ENCODE results near the gene NAPG.
"Not testable (repeated sequence)": the region's sequence is repeated elsewhere in the genome, so short reads cannot be mapped to it uniquely, and the experiment has no call there.

NAPG gene

GRCh38 chr18:10585260-10585659, 59.4 kb downstream of the NAPG start:
- no peak for FAIRE-seq

- no peak for FAIRE-seq
Measured at GRCh38 chr18:10588975-10589374, 63.1 kb downstream of the NAPG start.

DNA sequence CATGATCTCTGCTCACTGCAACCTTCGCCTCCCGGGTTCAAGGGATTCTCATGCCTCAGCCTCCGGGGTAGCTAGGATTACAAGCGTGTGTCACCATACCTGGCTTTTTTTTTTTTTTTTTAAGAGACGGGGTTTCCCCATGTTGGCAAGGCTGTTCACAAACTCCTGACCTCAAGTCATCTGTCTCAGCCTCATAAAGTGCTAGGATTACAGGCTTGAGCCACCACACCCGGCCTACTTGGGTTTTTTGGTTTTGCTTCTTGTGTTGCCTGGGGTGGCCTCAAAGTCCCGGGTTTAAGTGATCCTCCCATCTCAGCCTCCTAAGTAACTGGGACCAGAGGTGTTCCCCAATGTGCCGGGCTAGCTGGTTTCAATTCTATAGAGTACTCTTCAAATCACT, 64.6 kb downstream of the NAPG start:
- no peak for FAIRE-seq

DNA sequence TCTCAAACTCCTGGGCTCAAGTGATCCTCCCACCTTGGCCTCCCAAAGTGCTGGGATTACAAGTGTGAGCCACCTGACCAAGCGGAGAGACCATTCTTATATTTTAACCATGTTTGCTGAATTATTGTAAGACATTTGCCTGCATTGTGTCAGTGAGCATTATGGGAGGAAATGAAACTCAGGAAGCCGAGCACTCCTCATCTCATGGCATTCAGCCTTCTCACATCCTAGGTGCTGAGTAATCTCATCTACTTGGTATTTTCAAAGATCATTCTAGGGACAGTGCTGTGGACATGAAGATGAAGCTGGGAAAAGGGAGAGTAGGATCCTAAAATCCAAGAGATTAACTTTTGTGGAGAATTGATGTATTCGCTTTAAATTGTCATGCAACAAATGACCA, 66.1 kb downstream of the NAPG start:
- FAIRE-seq, result no peak

DNA sequence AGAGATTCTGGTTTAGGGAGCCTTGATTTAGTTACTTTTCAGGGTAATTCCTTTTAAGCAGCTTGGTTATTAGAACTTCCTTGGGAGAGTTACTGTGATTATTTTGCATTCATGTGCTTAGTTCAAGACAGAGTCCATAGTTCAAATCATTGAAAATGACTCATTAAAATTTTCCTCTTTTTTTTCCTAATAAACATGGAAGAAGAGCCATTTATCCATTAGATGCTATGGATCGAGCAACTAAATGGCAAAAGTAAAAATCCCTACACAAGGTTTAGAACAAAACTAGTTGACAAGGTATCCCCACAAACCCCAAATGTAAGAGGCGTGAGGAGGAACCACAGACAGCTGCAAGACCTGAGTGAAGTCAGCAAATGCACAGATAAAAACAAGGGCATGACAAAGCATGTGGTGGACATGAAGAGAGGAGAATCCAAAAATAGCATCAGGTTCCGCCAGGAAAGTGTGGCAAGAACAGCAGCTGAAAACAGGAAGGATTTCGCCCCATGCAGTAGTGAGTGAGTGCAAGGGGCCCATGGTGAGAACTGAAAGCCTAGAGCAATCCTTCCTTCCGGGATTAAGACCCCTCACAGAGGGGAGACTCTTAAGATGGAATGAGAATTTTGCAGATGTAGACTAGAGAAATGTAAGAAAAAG, 67.7 kb downstream of the NAPG start:
- FAIRE-seq, result not testable (repeated sequence)

DNA sequence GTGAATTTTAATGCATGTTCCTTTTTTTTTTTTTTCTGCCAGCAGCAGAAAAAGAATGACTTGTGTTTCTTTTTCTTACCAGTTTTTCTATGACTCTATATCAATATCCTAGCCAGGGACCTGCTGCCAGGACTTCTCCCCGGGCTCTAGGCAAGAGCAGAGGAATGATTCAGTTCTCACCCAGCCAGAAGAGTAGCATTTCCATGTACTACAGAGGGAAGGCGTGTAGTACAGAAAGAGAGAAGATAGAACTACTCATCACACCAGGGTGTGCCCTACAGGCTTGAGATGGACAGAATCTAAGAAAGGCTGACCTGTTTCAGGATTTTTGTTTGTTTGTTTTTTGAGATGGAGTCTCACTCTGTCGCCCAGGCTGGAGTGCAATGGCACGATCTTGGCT, 70.1 kb downstream of the NAPG start:
- FAIRE-seq, result not testable (repeated sequence)

GRCh38 chr18:10597695-10598094, 71.9 kb downstream of the NAPG start:
- not testable (repeated sequence) for FAIRE-seq

- FAIRE-seq, result not testable (repeated sequence)
Measured at GRCh38 chr18:10600701-10601100, 74.9 kb downstream of the NAPG start.

All from TTC549 (cell line).